GM23248 (cell line): ENCODE results near the gene SZT2.

ENCODE experiments used
- EZH2 ChIP-seq: fragments of 200-600 bp; sonication (generic); IDR thresholded peaks from 2 replicates; pipeline ENCODE4 v1.6.1; 2018; ENCODE audit warnings: antibody characterized with exemption, mild to moderate bottlenecking; ENCODE audit not compliant: insufficient read depth, poor library complexity, severe bottlenecking
- EZH2phosphoT487 ChIP-seq: fragments of 200-600 bp; sonication (generic); IDR thresholded peaks from 2 replicates; pipeline ENCODE4 v1.6.1; 2018; ENCODE audit warnings: antibody characterized with exemption, moderate library complexity, mild to moderate bottlenecking, low read depth; ENCODE audit not compliant: insufficient read depth

GRCh38 chr1:43415901-43416300 lies 26.2 kb downstream of the SZT2 start:
- TF ChIP-seq EZH2: no peak
- no peak for TF ChIP-seq EZH2phosphoT487
